ENCODE data around the gene CLDN12.

The CLDN12 gene

GRCh38 chr7:90403174-90404113 is at the start of gene CLDN12:
CLDN12 (plus strand) TSS chr7:90403461; CDS start chr7:90412677, 9,216 bp downstream.
- peak; percentile 97 for DNase-seq

- DNase-seq: no peak
These were observed 19.8 kb upstream of the CLDN12 start for GRCh38 chr7:90383422-90383821.

GRCh38 chr7:90383861-90384260 is 19.4 kb upstream of the CLDN12 start:
- DNase-seq: no peak

GRCh38 chr7:90384433-90384832 is 18.8 kb upstream of the CLDN12 start:
- DNase-seq: no peak

GRCh38 chr7:90387470-90388240 is 15.6 kb upstream of the CLDN12 start:
- DNase-seq: no peak

- no peak for DNase-seq
These were observed 12.3 kb upstream of the CLDN12 start for GRCh38 chr7:90390926-90391325.

GRCh38 chr7:90391488-90391887 is 11.8 kb upstream of the CLDN12 start:
- no peak for DNase-seq

- DNase-seq: no peak
These were observed 6.8 kb upstream of the CLDN12 start for GRCh38 chr7:90396420-90396819.

GRCh38 chr7:90401989-90402388 is 1.3 kb upstream of the CLDN12 start:
- peak; percentile 96 for DNase-seq

- DNase-seq: no peak
These were observed 482 bp upstream of the CLDN12 start for GRCh38 chr7:90402785-90403173.

GRCh38 chr7:90404777-90405176 is 1.5 kb downstream of the CLDN12 start:
- DNase-seq: no peak

GRCh38 chr7:90407484-90407821 is 4.2 kb downstream of the CLDN12 start:
- DNase-seq: no peak

- no peak for DNase-seq
These were observed 4.9 kb downstream of the CLDN12 start for GRCh38 chr7:90408142-90408541.

GRCh38 chr7:90409667-90410066 is 6.4 kb downstream of the CLDN12 start:
- DNase-seq: no peak

- no peak for DNase-seq
These were observed 8.2 kb downstream of the CLDN12 start for GRCh38 chr7:90411510-90411909.

- no peak for DNase-seq
These were observed 9.4 kb downstream of the CLDN12 start for GRCh38 chr7:90412458-90413184.

- DNase-seq: no peak
These were observed 9.9 kb downstream of the CLDN12 start for GRCh38 chr7:90413185-90413528.

GRCh38 chr7:90421651-90422050 is 18.4 kb downstream of the CLDN12 start:
- DNase-seq: no peak

- no peak for DNase-seq
These were observed 21.5 kb downstream of the CLDN12 start for GRCh38 chr7:90424720-90425119.

- no peak for DNase-seq
These were observed 22.1 kb downstream of the CLDN12 start for GRCh38 chr7:90425376-90425775.

GRCh38 chr7:90430614-90431460 is 27.6 kb downstream of the CLDN12 start:
- DNase-seq: no peak

- DNase-seq: no peak
These were observed 29.5 kb downstream of the CLDN12 start for GRCh38 chr7:90432752-90433151.

- DNase-seq: no peak
These were observed 30.0 kb downstream of the CLDN12 start for GRCh38 chr7:90433221-90433620.

Measured in NCI-H1092 treated with DMSO at 0.1 percent for 48 hours (cell line).